ENCODE results near the gene CCDC102B.
"Not testable (repeated sequence)": the region's sequence is repeated elsewhere in the genome, so short reads cannot be mapped to it uniquely, and the experiment has no call there.

The CCDC102B gene

DNA sequence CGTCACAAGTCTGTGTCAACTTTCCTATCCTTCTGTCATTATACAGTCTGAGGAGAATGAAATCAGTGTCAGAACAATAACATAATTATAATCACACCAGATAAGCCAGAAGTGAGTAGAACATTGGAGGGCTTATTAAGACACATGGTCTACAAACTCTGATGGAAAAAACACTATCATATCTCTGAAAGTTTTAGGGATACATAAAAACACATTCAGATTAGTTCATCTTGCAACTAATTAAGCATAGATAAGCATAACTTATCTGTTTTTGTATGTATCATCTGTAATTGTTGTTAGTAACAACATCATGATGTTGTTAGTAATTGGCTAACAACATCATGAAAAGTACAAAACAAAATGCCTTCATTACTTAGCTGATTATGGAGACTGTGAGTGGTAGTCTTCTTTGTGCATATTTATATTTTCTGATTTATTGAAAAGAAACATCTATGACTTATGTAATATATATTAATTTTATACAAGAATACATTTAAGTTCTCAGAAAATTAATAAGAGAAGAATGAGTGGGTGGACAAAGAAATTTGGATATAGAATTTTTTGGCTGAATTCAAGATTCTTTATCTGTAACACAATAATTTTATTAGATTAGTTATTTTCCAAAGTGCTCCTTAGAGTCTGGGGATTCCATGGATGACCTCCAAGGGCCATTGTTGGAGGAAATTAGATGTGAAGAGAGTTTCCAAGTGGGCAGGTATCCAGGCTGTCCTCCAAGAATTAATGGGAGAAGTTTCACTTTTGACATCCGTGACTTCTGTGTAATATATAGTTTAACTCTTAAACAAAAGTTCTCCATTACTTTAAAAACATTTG is 16.9 kb upstream of the CCDC102B start:
- Histone ChIP-seq H3K4me3 (ENCODE audit: low read depth, low read length) (no peak overlapping the region), H2AFZ (no peak overlapping the region), H3K4me1 (no peaks in the 10 kb centered on the region), H3K79me2 (no peaks in the 10 kb centered on the region), H3K9ac (no peak overlapping the region), H3K27me3 (ENCODE audit: control insufficient read depth, insufficient read depth, low read length) (no peaks in the 10 kb centered on the region), H3K27ac (no peak overlapping the region), H3K4me2 (ENCODE audit: low read length) (no peak overlapping the region), H3K36me3 (ENCODE audit: control insufficient read depth, insufficient read depth, low read length) (no peaks in the 10 kb centered on the region), H3K9me3 (ENCODE audit: control insufficient read depth, low read length) (no peaks in the 10 kb centered on the region)
- TF ChIP-seq, protein P1, sequence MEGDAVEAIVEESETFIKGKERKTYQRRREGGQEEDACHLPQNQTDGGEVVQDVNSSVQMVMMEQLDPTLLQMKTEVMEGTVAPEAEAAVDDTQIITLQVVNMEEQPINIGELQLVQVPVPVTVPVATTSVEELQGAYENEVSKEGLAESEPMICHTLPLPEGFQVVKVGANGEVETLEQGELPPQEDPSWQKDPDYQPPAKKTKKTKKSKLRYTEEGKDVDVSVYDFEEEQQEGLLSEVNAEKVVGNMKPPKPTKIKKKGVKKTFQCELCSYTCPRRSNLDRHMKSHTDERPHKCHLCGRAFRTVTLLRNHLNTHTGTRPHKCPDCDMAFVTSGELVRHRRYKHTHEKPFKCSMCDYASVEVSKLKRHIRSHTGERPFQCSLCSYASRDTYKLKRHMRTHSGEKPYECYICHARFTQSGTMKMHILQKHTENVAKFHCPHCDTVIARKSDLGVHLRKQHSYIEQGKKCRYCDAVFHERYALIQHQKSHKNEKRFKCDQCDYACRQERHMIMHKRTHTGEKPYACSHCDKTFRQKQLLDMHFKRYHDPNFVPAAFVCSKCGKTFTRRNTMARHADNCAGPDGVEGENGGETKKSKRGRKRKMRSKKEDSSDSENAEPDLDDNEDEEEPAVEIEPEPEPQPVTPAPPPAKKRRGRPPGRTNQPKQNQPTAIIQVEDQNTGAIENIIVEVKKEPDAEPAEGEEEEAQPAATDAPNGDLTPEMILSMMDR (IDR thresholded peaks at IDR 0.05) = no peak

DNA sequence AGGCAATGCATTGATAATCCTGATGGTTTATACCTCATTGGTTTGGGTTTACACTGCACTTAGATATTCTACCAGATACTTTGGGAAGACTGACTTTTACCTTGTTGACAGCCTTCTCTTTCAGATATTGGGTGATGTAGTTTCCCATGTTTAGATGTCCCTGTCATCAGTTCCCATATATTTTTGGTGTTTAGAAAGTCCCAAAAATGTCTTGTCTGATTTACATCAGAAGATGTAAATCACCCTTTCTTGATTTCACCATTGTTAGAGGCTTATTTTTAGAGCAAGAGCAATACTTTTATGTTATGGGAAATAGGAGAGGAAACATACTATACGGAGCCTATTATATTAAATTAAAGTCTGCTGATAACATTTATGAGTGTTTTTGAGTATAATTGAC is 14.4 kb upstream of the CCDC102B start:
- TF ChIP-seq, protein P1 (IDR thresholded peaks at IDR 0.05) = no peak
- Histone ChIP-seq H3K27ac (no peak overlapping the region), H3K79me2 (no peaks in the 10 kb centered on the region), H3K4me3 (ENCODE audit: low read depth, low read length) (no peak overlapping the region), H3K9ac (no peak overlapping the region), H3K9me3 (ENCODE audit: control insufficient read depth, low read length) (no peaks in the 10 kb centered on the region), H3K4me1 (no peaks in the 10 kb centered on the region), H3K36me3 (ENCODE audit: control insufficient read depth, insufficient read depth, low read length) (no peaks in the 10 kb centered on the region), H2AFZ (no peak overlapping the region), H3K4me2 (ENCODE audit: low read length) (no peak overlapping the region), H3K27me3 (ENCODE audit: control insufficient read depth, insufficient read depth, low read length) (no peaks in the 10 kb centered on the region)

DNA sequence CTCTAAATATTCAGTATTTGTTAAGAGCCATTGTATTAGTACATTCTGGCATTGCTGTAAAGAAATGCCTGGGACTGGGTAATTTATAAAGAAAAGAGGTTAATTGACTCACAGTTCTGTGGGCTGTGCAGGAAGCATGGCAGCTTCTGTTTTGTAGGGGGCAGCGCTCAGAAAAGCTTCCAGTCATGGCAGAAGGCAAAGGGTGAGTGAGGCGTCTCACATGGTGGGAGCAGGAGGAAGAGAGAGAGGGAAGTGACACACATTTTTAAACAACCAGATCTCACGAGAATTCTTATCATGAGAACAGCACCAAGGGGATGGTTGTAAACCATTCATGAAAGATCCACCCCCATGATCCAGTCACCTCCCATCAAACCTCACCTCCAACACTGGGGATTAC is 13.8 kb upstream of the CCDC102B start:
- H2AFZ ChIP-seq = no peak overlapping the region
- no peak overlapping the region for H3K27ac ChIP-seq
- H3K79me2 ChIP-seq = no peaks in the 10 kb centered on the region
- H3K9ac ChIP-seq = no peak overlapping the region
- no peak overlapping the region for H3K4me2 ChIP-seq (ENCODE audit: low read length)
- H3K36me3 ChIP-seq (ENCODE audit: control insufficient read depth, insufficient read depth, low read length) = no peaks in the 10 kb centered on the region
- no peaks in the 10 kb centered on the region for H3K4me1 ChIP-seq
- H3K4me3 ChIP-seq (ENCODE audit: low read depth, low read length) = no peak overlapping the region
- H3K9me3 ChIP-seq (ENCODE audit: control insufficient read depth, low read length) = no peaks in the 10 kb centered on the region
- H3K27me3 ChIP-seq (ENCODE audit: control insufficient read depth, insufficient read depth, low read length) = no peaks in the 10 kb centered on the region
- TF ChIP-seq, protein P1 (IDR thresholded peaks at IDR 0.05) = no peak

DNA sequence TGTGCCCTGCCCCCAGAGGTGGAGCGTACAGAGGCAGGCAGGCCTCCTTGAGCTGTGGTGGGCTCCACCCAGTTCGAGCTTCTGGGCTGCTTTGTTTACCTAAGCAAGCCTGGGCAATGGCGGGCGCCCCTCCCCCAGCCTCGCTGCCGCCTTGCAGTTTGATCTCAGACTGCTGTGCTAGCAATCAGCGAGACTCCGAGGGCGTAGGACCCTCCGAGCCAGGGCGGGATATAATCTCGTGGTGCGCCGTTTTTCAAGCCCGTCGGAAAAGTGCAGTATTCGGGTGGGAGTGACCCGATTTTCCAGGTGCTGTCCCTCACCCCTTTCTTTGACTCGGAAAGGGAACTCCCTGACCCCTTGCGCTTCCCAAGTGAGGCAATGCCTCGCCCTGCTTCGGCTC is 7.6 kb upstream of the CCDC102B start:
- not testable (repeated sequence) for H3K79me2 ChIP-seq; H3K4me2 ChIP-seq (ENCODE audit: low read length); H3K9me3 ChIP-seq (ENCODE audit: control insufficient read depth, low read length); H3K4me3 ChIP-seq (ENCODE audit: low read depth, low read length); H2AFZ ChIP-seq; H3K36me3 ChIP-seq (ENCODE audit: control insufficient read depth, insufficient read depth, low read length); H3K27ac ChIP-seq; H3K9ac ChIP-seq; H3K27me3 ChIP-seq (ENCODE audit: control insufficient read depth, insufficient read depth, low read length); H3K4me1 ChIP-seq

DNA sequence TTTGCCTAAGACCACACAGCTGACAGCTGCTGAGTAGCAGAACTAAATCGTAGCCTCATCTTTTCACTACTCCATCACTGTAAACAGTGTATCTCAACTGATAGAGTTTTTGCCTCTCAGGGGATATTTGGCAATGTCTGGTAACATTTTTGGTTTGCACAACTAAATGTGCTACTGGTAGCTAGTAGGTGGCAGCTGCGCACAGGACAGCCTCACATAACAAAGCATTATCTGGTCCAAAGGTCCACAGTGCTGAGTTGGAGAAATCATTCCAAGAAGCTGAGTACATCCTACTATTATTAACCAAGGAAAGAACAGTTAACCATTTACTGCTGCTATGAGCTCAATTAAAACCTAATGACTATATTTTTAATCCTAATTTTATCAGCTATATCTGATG is 6.1 kb upstream of the CCDC102B start:
- TF ChIP-seq, protein P1 (IDR thresholded peaks at IDR 0.05) = no peak
- Histone ChIP-seq H3K4me1 (no peaks in the 10 kb centered on the region), H3K79me2 (no peaks in the 10 kb centered on the region), H3K27me3 (ENCODE audit: control insufficient read depth, insufficient read depth, low read length) (no peaks in the 10 kb centered on the region), H2AFZ (no peak overlapping the region), H3K4me3 (ENCODE audit: low read depth, low read length) (no peak overlapping the region), H3K4me2 (ENCODE audit: low read length) (no peak overlapping the region), H3K9ac (no peak overlapping the region), H3K9me3 (ENCODE audit: control insufficient read depth, low read length) (no peaks in the 10 kb centered on the region), H3K27ac (no peak overlapping the region), H3K36me3 (ENCODE audit: control insufficient read depth, insufficient read depth, low read length) (no peaks in the 10 kb centered on the region)

Data from parathyroid adenoma (tissue), 2 donors.